Retinal pigment epithelial cell (primary cell): Measurements from ENCODE around the gene FAM131A.

Experiments used
- DNase-seq: peaks from one replicate; pipeline ENCODE4 v3.0.0-alpha.2; 2010; ENCODE audit warnings: low read depth
- H3K4me3 ChIP-seq: 2 replicates; pipeline ENCODE4 v1.5.1; 2011; ENCODE audit warnings: mild to moderate bottlenecking, low read length, control low read depth, moderate library complexity
- TF ChIP-seq, protein P1 (sequence below): conservative IDR thresholded peaks from 2 replicates; pipeline ENCODE4 v1.5.1; 2011; ENCODE audit warnings: low read depth, low read length, control low read depth, inconsistent platforms

The FAM131A gene

DNA sequence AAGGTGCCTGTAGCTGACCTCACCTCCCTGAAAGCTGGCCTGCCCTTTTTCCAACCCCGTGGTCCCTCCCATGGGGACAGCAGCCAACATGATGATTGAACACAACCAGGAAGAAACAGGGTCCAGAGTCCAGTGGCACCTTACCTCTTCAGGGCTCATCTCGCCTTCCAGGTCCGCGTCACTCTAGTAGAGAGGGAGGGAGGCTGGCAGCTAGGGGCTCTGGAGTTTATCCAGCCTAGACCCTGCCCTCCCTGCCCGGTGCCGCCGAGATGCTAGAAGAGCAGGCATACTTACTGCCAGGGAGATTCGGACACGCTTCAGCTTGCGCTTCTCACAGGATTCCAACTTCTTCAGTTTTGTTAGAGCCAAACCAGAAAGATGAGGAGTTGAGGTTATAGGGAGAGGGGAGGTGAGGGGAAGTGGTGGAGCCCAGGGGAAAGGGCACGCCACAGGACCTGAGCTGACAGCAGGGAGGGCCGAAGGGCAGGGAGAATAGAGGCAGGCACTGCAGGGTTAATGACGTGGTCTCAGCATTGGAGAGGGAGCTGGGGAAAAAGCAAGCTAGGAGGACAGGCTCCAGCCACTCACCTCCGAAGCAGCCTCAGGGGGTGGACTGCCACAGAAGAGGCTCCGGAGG is 14.9 kb downstream of the FAM131A start:
- no peak for DNase-seq
- TF ChIP-seq, protein P1, sequence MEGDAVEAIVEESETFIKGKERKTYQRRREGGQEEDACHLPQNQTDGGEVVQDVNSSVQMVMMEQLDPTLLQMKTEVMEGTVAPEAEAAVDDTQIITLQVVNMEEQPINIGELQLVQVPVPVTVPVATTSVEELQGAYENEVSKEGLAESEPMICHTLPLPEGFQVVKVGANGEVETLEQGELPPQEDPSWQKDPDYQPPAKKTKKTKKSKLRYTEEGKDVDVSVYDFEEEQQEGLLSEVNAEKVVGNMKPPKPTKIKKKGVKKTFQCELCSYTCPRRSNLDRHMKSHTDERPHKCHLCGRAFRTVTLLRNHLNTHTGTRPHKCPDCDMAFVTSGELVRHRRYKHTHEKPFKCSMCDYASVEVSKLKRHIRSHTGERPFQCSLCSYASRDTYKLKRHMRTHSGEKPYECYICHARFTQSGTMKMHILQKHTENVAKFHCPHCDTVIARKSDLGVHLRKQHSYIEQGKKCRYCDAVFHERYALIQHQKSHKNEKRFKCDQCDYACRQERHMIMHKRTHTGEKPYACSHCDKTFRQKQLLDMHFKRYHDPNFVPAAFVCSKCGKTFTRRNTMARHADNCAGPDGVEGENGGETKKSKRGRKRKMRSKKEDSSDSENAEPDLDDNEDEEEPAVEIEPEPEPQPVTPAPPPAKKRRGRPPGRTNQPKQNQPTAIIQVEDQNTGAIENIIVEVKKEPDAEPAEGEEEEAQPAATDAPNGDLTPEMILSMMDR = no peak
- H3K4me3 ChIP-seq = no peak overlapping the region

DNA sequence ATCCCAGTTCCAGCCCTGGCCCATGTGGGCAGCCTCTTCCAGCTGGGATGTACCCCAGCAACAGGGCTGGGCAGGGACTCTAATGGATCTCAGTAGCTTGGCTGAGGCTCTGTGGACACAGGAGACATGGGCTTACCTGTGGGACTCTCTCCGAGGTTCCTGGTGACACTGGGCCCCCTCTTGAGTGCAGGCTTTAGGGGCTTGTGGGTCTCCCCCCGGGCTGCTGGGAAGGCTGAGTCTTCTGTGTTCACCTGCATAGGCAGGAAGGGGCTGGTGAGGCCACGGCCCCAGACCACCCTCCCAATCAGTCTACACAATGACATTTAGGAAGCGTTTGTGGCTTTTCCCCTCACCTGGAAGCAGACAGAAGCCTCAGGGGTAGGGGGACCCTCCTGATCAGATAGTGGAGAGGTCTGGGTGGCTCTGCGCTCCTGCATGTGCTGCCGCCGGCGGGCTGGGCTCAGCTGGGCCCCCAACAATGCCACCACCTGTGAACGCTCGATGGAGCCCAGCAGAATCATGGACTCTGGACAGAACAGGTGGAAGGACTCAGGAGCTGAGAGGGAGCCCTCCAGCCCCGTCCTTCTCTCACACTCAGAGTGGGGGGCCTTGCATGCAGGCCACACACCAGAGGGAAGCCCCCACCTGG is 15.6 kb downstream of the FAM131A start:
- DNase-seq = no peak
- TF ChIP-seq, protein P1 = no peak
- H3K4me3 ChIP-seq = no peak overlapping the region

DNA sequence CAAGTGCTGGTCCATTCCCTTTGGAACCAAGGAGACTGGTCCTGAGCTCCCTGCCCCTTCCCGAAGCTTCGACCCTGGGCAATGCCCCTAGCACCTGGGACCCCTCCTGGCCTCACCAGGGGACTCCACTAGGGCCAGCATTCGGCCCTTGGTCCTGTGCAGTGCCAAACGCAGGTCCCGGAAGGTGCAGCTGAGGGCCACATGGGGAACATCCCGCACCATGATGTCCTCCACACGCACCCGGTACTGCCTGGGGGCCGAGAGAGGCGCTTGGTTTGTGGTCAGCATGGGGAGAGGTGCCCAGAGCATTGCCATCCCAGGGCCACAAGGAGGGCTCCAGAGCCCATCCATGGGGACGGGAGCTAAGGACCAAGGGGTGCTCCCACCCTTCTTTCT is 16.1 kb downstream of the FAM131A start:
- TF ChIP-seq, protein P1 = no peak
- no peak overlapping the region for H3K4me3 ChIP-seq
- no peak for DNase-seq

DNA sequence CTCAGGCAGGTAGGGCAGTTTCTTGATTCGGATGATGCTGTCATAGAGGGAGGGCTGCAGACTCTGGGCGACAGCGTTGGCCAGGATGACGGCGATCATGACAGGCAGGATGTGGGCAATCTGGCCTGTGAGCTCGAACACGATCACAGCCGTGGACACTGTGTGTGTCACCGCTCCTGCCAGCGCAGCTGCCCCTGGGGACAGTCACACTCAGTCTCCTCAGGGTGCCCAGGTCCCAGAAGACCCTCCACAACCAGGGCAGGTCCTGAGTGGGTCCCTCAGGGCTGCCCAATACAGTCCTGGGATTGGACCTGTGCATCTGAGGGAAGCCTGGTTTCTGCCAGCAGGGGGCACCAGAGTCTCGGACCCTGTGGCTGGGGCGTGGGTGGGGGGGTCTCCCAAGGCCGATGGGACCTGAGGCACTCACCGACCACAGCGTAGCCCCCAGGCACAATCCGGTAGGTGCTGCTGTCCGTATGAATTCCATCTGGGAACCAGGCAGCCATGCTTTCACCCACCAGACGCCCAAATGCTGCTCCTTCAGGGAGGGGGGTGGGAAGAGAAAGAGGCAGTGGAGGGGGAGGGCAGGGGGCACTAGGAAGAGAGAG is 16.8 kb downstream of the FAM131A start:
- H3K4me3 ChIP-seq = no peak overlapping the region
- TF ChIP-seq, protein P1 = peak; percentile 81
- DNase-seq = no peak

DNA sequence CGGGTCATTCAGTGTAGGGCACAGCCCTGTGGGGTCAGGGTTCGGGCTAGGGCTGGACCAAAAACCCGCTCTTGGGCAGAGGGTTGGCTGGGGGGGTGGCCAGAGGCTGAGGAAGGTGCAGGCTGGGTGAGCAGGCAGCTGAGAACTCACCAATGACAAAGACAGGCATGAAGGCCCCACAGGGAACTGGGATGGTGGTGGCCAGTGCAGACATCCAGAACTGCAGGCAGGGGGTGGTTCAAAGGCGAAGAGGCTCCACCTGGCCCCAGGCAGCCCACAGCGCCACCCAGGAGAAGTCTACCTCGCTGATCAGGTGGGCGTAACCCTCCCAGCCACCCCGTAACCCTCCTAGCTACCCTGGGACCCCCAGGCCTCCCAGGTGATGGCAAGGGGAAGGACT is 17.4 kb downstream of the FAM131A start:
- TF ChIP-seq, protein P1 = no peak
- DNase-seq = no peak
- H3K4me3 ChIP-seq = no peak overlapping the region

DNA sequence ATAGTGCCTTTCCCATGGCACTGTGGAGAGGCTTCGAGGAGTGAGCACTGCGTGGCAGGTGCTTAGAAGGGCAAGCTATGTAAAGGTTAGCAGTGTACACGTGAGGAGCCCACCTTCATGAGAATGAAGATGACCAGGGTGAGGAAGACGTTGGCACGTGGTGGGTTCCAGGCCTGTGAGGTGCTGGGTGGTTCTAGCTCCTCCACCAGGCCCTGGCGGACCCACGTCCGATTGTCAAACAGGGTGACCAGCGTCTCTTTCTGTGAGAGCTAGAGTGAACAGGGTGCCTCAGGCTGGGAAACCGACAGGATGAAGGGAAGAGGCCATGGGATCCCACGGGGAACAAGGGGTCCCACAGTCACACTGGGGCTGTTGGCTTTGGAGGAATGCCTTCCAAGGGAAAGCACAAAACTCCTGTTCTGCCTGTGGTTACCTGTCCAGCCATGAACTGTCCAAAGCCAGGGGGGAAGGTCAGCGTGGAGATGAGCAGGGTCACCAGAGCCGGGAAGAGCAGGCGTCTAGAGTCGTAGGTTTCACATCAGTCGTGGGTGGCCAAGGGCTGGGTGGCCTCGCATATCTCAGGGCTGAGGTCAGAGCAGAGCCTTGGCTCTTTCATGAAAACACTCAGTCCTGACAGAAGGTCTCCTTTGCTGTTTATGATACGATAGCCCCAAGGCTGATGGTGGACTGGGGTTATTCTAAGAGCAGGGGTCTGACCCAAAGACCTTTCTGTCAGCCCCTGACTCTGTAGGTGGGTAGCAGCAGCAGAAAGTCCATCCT is 18.1 kb downstream of the FAM131A start:
- no peak overlapping the region for H3K4me3 ChIP-seq
- no peak for DNase-seq
- TF ChIP-seq, protein P1 = no peak
